NCI-H2196 treated with DMSO at 0.1 percent for 48 hours (cell line): Measurements from ENCODE around the gene DES.
A peak's percentile ranks its signal among the peaks of the same experiment; 100 is the strongest.

Experiments used
- DNase-seq: peaks from one replicate; lab custom pipeline; 2025; ENCODE audit not compliant: unreplicated experiment; lab: John Stamatoyannopoulos, UW

DES gene

DNA sequence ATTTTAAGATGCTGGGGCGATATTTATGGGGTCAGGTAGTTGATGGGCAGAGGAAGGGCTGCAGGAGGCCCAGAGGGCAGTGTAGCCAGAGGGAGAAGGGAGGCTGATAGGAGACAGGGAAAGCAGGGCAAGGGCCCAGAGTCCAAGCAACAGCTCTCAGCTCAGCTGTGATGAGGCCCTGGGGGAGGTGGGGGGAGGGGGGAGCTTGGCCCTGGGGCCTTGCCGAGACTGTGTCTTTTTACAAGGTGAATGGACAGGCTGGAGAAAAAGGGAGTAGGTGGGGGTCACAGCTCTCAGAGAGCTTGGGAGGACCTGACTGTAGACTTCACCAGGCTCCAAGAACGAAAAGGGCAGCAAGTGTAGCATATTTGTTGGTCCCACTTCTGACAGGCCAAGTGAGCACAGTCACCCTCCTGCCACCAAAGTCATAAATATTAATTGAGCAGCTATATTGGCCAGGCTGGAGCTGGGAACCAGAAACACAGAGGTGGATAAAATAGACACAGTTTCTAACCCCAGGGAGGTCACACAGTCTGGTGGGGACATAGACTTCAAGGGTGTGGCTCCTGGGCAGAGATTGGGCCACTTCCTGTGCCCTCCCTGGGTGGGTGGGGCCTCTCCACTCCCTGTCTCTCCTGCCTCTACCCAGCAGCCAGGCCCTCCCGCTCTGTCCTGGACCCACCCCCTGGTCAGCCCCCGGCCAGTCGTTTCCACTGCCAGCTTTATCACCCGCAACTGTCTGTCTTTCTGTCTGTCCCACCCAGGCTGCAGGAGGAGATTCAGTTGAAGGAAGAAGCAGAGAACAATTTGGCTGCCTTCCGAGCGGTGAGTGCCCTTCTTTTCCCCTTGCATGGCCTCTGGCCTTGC lies 1.4 kb downstream of the DES start:
- DNase-seq: no peak

DNA sequence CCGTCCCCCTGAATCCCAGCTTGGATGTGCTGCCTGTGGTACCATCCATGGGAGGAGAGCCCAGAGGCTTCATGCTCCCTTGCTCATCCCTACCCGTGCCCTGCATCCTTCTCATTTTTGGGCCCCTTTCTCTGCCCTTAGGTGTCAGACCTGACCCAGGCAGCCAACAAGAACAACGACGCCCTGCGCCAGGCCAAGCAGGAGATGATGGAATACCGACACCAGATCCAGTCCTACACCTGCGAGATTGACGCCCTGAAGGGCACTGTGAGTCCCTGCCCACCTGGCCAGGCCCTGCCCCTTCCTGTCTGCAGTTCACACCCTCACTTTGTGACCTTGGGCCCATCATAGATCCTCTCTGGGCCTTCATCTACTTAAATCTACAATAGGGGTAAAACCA lies 2.5 kb downstream of the DES start:
- DNase-seq: no peak

DNA sequence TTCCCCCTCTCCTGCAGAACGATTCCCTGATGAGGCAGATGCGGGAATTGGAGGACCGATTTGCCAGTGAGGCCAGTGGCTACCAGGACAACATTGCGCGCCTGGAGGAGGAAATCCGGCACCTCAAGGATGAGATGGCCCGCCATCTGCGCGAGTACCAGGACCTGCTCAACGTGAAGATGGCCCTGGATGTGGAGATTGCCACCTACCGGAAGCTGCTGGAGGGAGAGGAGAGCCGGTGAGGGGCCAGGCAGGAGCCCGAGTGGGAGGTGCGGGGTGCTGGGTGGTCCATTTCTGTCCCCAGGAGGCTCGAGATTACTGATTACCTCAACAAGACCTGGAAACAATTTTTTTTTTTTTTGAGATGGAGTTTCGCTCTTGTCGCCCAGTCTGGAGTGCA lies 3.1 kb downstream of the DES start:
- DNase-seq: no peak

DNA sequence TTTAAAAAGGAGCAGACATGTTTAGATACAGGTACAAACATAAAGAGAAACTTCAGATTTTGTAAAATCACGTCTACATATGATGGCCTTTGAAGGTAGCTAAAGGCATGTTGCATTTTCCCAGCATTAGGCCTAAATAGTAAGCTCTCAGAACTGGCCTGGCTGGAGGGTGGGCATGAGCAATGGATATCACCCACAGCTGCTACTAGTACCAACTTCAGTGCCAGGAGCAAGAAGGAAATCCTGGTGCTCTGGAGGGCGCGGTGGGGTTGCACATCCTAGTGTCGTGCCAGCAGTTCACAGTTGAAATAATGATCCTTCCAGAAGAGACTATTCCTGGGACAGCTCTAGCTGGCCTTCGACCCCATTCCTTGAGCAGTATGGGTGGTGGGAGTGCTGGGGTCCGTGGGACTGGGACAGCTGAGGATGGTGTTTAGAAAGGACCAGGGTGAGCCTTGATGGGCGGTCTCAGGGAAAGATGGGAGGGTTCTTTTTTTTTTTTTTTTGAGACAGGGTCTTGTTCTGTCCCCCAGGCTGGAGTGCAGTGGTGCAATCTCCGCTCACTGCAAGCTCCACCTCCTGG lies 4.9 kb downstream of the DES start:
- no peak for DNase-seq

DNA sequence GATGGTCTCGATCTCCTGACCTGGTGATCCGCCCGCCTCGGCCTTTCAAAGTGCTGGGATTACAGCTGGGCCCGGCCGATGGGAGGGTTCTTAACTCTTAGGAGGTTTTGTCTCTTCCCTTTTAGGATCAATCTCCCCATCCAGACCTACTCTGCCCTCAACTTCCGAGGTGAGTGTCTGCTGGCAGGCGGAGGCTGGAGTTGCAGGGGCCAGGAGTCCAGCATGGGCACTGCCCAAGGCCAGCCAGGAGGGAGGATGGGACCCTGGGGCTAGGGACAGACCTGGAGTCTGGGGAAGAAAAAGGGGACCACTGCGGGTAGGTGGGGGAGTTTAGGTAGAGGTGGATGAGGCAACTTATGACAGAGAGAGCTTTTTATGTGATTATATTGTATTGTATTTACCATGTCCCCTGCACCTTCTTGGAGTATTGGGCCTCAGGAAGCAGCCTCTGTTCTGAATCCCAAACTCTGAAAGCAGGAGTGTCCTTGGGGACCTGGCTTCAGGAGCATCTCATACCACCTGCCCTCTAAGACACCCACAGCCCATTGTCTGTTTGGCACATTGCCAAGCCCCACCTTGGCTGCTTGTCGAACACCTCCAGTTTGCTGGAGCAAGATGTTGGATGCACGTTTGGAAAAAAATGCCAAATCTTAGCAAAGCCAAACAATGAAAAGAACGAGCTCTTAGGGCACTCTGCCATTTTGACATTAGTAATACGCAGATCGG lies 5.6 kb downstream of the DES start:
- DNase-seq: no peak

DNA sequence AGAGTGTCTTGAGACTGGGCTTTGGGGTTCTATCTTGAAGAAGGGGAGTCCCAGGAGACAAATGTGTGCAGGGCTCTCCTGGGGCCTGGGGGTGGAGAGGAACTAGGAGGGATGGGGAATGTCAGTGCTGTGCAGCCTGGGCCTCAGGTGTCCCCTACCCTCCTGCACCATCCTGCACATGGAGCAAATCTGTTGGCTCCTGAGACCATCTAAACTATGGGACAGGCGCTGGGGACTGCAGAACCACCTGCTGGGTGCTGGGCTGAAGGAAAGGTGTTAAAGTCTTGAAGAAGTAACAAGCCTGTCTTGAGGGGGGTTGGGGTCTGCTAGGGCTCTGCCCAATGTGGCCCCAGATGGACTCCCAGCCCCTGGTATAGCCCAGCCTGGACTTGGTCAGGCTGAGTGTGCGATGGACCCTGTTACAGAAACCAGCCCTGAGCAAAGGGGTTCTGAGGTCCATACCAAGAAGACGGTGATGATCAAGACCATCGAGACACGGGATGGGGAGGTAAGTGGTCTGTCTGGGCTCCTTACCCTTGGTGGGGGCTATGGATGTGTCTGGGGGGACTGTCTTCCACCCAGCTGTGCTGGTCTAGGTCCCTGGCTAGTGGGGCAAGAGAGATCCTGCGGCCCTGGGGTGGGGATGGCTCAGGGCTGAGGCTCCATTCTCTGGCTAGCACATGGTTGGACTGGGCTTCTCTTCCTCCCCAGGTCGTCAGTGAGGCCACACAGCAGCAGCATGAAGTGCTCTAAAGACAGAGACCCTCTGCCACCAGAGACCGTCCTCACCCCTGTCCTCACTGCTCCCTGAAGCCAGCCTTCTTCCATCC lies 7.3 kb downstream of the DES start:
- DNase-seq: no peak

DNA sequence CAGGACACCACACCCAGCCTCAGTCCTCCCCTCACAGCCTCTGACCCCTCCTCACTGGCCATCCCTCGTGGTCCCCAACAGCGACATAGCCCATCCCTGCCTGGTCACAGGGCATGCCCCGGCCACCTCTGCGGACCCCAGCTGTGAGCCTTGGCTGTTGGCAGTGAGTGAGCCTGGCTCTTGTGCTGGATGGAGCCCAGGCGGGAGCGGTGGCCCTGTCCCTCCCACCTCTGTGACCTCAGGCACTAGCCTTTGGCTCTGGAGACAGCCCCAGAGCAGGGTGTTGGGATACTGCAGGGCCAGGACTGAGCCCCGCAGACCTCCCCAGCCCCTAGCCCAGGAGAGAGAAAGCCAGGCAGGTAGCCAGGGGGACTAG lies 7.9 kb downstream of the DES start:
- DNase-seq: no peak

DNA sequence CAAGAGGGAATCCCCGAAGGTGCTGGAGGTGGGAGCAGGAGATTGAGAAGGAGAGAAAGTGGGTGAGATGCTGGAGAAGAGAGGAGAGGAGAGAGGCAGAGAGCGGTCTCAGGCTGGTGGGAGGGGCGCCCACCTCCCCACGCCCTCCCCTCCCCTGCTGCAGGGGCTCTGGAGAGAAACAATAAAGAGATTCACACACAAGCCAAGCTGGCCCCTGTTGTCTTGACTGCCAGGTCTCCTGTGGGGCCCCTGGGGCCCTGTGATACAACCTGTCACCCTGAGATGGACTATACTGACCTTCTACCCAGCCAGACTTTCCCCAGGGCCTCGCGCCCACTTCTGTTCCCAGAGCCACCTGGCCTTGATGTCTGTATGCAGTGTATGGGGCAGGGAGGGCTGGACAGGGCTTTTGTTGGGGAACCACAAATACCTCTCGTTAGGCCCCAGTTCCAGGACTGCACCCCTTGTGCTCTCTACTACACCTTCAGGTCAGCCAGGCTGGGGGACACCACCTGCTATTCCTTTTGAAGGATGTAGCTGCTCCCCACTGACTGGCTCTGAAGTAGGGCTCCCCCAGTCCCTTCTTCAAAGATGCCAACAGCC lies 8.5 kb downstream of the DES start:
- no peak for DNase-seq

DNA sequence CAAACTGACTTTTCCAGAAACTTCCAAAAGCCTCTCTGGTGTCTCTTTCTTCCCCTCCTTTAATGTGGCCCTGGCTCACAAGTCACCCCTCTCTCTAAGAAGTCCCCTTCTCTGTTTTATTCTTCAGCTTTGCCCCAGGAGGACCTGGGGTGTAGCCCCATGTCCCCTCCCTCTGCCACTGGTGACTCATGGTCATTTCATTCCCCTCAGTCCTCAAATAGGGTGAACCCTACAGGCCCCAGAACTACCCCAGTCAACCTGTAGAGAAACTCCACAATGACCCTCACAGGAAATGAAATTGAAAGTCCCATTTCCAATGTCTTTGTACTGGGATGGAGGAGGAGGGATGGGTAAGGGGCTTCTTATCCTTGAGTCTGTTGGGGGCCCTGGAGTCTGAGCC lies 10.3 kb downstream of the DES start:
- no peak for DNase-seq

DNA sequence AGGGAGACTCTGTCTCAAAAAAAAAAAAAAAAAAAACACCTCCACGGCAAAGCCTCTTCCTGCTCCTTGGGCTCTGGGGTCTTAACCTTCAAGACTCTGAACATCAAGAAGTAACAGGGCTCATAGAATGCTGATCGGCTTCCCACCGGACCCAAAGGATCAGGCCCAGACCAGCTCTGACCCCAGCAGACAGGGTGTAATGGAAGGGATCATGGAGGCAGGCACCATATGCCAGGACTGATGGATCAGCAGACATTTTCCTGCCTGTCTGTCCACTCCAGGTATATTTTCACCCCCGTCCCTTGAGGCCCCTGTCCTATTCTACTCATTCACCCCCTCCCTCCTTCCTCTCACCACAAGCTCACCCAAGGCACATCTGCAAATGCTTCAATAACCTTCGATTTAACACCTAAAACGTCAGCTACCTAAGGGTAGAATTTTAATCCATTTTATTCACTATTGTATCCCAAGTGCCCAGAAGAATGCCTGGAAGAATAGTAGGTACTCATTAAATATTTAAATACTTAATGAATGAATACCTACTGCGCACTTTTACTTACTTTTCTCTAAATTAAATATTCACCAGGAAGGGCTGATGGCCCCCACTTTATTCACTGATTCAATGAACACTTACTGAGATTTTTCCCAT lies 11.9 kb downstream of the DES start:
- DNase-seq: no peak

DNA sequence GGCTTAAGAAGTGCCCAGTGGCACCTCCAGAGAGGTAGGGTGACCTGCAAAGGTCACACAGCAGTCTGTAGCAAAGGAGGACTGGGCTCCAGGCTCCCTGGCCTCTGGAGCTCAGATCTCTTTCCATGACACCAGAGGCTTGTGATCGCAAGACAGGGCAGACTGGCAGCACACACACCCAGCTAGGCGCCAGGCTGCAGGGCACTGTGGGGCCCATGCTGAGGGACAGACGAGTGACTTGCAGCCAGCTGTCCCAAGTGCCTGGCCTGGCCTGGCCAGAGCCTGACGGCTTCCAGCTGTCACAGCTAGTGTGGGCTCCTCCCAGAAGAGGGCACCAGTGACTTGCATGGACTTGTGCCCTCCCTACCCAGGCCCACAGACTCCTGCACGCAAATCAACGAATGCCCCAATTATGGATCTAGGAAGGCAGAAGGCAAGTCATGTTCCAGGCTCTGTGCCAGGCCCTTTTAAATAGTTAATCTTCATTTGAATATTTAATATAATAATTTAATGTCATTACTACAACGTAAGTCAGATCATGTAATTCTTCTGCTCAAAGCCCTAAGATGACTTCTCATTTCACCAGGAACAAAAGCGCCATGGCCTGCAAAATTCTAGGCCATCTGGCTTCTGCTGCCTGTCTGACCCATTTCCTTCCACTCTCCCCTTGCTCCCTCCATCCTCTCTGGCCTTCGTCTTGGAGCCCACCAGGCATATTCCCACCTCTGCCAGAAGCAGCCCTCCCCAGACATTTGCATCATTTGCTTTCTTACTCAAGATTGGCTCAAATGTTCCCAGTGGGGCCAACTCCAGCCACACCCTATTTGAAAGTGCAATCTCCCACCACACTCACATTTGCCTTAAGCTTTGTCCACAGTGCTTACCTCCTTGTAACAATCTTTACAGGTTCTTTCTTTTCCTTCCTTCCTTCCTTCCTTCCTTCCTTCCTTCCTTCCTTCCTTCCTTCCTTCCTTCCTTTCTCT lies 12.7 kb downstream of the DES start:
- peak; percentile 8 for DNase-seq

DNA sequence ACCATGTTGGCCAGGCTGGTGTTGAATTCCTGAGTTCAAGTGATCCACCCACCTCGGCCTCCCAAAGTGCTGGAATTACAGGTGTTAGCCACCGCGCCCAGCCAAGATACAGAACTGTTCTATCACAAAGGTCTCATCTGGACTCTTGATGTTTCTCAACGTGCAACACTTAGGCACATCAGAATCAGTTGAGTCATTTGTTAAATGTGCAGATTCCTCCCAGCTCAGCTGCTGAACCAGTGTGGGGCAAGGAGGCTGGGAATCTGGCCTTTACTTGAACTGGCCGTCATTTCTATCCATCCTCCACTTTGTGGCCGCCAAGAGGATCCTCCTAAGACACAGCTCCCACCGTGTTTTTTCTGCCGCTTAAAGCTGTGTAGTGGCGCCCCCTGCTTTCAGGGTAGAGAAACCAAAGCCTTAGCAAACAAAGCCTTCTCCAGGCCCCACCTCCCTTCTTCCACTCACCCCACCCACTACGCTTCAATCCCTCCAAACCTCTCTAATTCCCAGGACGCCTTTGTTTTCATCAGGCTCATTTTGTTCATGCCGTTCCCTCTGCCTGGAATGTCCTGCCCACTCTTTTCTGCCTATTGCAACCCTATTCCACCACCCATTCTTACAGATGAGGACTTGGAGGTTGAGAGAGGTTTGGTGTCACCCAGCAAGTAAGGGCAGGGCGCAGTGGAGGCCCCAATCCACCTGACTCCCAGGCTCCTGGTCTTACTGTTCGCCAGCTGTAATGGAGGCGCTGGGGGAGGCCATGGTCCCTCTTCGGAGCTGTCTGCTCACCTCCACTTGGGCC lies 15.7 kb downstream of the DES start:
- no peak for DNase-seq

DNA sequence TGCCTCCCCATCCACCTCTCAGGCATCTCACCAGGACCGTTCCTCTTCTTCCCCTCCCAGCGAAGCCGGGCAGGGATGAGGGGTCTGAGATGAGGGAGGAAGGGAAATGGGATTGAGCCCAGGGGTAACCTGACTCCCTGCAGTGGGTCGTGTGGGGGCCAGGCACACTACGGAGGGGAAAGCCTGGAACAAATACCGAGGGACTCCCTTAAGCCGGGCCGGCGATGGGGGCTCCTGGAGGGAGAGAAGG lies 16.2 kb downstream of the DES start:
- no peak for DNase-seq

DNA sequence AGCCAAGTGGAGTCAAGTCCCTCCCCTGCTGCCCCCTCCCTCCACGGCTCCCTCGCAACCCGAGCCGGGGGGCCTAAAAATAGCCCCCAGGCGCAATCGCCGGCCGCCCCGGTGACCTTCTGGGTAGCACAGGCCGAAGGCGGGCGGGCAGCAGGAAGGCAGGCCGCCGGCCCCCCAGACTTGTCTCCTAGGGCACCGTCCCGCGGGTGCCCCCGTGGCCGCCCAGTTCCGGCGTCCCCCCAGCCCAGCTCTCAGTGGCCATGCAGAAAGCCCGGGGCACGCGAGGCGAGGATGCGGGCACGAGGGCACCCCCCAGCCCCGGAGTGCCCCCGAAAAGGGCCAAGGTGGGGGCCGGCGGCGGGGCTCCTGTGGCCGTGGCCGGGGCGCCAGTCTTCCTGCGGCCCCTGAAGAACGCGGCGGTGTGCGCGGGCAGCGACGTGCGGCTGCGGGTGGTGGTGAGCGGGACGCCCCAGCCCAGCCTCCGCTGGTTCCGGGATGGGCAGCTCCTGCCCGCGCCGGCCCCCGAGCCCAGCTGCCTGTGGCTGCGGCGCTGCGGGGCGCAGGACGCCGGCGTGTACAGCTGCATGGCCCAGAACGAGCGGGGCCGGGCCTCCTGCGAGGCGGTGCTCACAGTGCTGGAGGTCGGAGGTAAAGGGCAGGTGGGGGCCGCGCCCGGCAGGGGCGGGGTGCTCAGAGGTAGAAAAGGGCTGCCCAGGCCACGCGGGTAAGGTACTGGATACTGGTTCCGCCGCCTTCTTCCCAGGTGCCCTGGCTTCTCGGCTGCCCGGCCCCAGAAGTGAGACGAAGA lies 16.7 kb downstream of the DES start, which contains the start of gene SPEG:
TSS of gene SPEG (plus strand) at position 126 of the 808 bp plus-strand sequence. CDS start at position 261, 135 bp downstream.
- DNase-seq: no peak

DNA sequence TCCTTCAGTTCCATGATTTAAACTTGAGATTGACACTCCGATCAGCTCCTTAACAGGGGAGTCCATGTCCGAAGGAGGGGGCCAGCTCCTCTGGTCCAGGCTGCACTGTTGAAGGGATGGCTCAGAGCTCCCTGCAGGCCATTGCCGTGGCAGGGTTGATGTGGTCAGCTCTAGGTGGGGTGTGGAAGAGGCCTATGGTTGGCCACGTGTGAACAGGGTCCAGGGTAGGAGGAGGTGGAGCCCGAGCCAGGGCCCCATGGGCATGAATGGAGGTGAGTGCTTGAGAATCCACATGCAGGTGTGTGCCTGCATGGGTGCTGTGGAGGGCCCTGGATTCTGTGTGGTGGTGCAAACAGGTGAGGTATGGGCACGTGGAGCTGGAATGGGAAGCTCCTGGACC lies 17.5 kb downstream of the DES start:
- DNase-seq: no peak

DNA sequence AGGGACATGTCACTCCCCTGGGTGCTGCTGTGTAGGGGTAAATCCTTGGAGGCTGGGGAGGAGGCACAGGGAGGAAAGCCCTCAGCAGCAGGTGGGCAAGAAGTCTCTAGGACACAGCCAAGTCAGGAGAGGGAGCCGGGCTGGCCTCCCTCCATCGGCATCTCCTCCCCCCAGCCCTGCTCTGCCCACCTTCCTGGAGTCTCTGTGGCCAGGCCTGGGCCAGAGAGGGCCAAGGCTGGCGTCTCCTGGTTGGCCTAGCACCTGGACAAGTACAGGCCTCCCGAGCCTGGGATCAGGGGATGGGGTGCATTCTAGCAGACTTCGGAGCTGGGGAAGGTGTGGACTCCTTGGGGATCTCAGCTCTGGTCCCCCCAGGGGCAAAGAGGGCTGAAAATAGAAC lies 18.3 kb downstream of the DES start:
- DNase-seq: no peak

DNA sequence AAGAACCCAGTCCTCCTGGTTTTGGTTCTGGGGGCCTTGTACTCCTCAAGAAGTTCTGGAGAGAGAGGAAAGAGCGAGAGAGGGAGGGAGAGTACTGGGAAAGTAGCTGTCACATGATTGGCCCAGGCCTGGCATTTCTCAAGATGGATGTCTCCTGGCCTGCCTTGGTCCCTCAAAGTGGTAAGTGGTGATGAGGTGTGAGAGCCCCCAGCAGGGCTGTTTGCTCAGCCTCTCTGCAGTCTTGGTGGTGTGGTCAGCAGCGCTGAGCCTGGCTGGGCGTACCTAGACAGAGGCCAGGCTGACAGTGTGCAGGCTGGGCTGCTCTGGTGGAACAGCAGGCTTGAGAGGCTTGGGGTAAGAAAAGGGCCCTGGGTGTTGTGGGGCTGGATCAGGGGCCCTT lies 19.0 kb downstream of the DES start:
- no peak for DNase-seq

DNA sequence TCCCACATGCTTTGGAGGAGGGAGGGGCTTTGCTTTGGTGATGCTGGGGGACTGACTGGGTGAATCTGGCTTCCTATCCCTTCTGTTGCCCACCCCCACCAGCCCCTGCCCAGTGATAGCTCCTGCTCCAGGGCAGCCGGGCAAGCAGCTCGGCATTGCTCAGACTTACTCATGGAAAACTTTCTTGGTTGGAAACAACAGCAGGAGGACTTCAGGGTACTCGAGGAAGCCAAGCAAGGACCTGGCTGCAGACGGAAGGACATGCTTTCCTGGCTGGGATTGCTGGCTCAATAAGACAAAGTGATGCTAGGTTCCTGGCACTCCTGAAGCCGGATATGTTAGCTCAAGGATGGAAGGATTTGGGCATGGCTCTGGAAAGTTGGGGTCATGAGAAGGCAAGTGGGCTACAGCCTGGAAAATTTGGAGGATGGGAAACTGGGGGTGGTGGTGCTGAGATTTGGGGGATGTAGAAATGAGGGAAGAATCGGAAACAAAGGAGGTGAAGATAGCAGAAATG lies 19.6 kb downstream of the DES start:
- no peak for DNase-seq
